Ishikawa (cell line): ENCODE data around the gene AFF2.

Experiments used
- CEBPB ChIP-seq: IDR thresholded peaks from 2 replicates; pipeline ENCODE4 v1.6.1; 2012
- CREB1 ChIP-seq: IDR thresholded peaks from 2 replicates; pipeline ENCODE4 v1.6.1; 2012; ENCODE audit warnings: low read depth
- EGR1 ChIP-seq: IDR thresholded peaks from 2 replicates; pipeline ENCODE4 v1.6.1; 2012
- EP300 ChIP-seq: IDR thresholded peaks from 2 replicates; pipeline ENCODE4 v1.6.1; 2012; ENCODE audit warnings: borderline replicate concordance
- FOXM1 ChIP-seq: IDR thresholded peaks from 2 replicates; pipeline ENCODE4 v1.6.1; 2012; ENCODE audit warnings: low read depth, borderline replicate concordance
- MAX ChIP-seq: IDR thresholded peaks from 2 replicates; pipeline ENCODE4 v1.6.1; 2012
- NFIC ChIP-seq: IDR thresholded peaks from 2 replicates; pipeline ENCODE4 v1.6.1; 2012
- RAD21 ChIP-seq: IDR thresholded peaks from 2 replicates; pipeline ENCODE4 v1.6.1; 2012; ENCODE audit warnings: low read depth
- REST ChIP-seq: IDR thresholded peaks from 2 replicates; pipeline ENCODE4 v1.6.1; 2012; ENCODE audit warnings: low read depth, mild to moderate bottlenecking
- TAF1 ChIP-seq: IDR thresholded peaks from 2 replicates; pipeline ENCODE4 v1.6.1; 2012; ENCODE audit warnings: low read depth, mild to moderate bottlenecking
- TCF12 ChIP-seq: IDR thresholded peaks from 2 replicates; pipeline ENCODE4 v1.6.1; 2012; ENCODE audit warnings: low read depth
- TEAD4 ChIP-seq: IDR thresholded peaks from 2 replicates; pipeline ENCODE4 v1.6.1; 2012
- YY1 ChIP-seq: IDR thresholded peaks from 2 replicates; pipeline ENCODE4 v1.6.1; 2012; ENCODE audit warnings: low read depth
- ZBTB7A ChIP-seq: IDR thresholded peaks from 2 replicates; pipeline ENCODE4 v1.6.1; 2012; ENCODE audit warnings: low read depth
- TF ChIP-seq, protein P1 (sequence below): IDR thresholded peaks from 2 replicates; pipeline ENCODE4 v1.6.1; 2012

Gene AFF2

DNA sequence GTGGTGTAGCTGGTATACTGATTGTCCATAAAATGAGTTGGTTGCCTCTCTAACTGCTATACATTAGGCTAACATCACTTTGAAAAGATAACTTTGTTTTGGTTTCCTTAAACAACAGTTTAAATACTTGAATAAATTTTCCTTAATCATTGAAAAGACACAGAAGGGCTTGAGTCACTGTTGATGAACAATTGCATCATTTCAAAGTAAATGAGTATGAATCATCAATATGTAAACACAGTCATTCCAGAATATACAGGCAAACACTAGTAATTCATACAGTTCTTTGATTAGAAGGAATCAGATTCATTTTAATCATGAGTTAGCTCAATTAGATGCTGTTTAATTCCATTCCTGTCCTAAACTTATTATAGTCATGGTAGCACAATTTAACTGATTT lies 160.6 kb downstream of the AFF2 start:
- no peak for TF ChIP-seq NFIC

- TF ChIP-seq TCF12 = no peak
- no peak for TF ChIP-seq TEAD4
- no peak for TF ChIP-seq RAD21
- no peak for TF ChIP-seq MAX
- no peak for TF ChIP-seq FOXM1
- no peak for TF ChIP-seq CREB1
- no peak for TF ChIP-seq NFIC
Observed at GRCh38 chrX:148662014-148662413, 161.6 kb downstream of the AFF2 start.

DNA sequence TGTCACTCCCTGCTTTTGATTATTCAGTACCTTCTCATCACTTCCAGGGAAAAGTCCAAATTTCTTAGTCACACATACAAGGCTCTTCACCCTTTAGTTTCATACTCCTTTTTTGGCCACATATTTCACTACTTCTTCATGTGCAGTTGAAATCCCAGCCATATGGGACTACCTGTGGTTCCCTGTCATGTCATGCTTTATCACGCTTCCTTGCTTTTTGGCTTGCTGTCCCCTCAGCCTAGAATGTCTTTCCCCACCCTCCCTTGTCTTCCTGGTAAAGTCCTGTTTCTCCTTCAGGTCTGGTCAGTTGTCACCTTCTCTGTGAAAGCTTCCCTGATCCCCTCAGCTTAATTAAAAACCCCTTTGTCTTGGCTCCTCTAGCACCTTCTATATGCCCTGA lies 163.8 kb downstream of the AFF2 start:
- TF ChIP-seq CEBPB (no peak), NFIC (no peak), TCF12 (no peak), EGR1 (no peak), FOXM1 (no peak)

DNA sequence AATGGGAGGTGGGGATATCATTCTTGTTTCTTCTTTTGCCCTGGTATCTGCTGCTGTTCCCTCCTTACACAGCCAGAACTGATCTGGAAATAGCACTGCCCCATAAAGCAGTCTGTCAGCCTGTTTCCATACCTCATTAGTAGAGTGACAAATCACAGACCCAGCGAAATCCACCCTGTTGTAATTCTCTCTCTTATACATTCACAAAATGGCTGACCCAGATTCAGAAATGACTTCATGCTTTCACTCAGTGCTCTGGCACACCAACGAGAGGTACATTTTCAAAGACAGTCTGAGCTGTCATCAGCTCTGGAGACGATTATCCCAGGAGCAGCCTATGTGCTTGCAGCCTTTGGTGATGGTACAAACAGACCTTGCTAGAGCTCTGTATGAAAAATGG lies 164.6 kb downstream of the AFF2 start:
- TF ChIP-seq, protein P1, sequence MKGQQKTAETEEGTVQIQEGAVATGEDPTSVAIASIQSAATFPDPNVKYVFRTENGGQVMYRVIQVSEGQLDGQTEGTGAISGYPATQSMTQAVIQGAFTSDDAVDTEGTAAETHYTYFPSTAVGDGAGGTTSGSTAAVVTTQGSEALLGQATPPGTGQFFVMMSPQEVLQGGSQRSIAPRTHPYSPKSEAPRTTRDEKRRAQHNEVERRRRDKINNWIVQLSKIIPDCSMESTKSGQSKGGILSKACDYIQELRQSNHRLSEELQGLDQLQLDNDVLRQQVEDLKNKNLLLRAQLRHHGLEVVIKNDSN = no peak
- TF ChIP-seq REST (no peak), CEBPB (no peak), TAF1 (no peak)

GRCh38 chrX:148670277-148670676 lies 169.9 kb downstream of the AFF2 start:
- TF ChIP-seq CEBPB (no peak), TCF12 (no peak), RAD21 (no peak), YY1 (no peak), FOXM1 (no peak), TAF1 (no peak), CREB1 (no peak), ZBTB7A (no peak), REST (no peak), NFIC (no peak), MAX (no peak), EGR1 (no peak)
- TF ChIP-seq, protein P1 = no peak

- TF ChIP-seq EGR1 (no peak), CREB1 (no peak), EP300 (no peak), TAF1 (no peak), TCF12 (no peak), TEAD4 (no peak), YY1 (no peak), REST (no peak), RAD21 (no peak)
- TF ChIP-seq, protein P1 = no peak
Observed at GRCh38 chrX:148672517-148672916, 172.1 kb downstream of the AFF2 start.
